Measurements from ENCODE around the gene ANTXRL.
"Not testable (repeated sequence)": the region's sequence is repeated elsewhere in the genome, so short reads cannot be mapped to it uniquely, and the experiment has no call there.

The ANTXRL gene

GRCh38 chr10:46377022-46377421, 90.2 kb downstream of the ANTXRL start:
- H3K4me1 ChIP-seq (ENCODE audit: control insufficient read depth, insufficient read depth, low read length, unreplicated experiment); H3K4me3 ChIP-seq (ENCODE audit: low read depth, low read length); H3K27ac ChIP-seq (ENCODE audit: low read depth, low read length); H3K79me2 ChIP-seq (ENCODE audit: control insufficient read depth, insufficient read depth, low read length, unreplicated experiment); H3K27me3 ChIP-seq (ENCODE audit: insufficient read depth, low read length); H2AFZ ChIP-seq (ENCODE audit: low read length, unreplicated experiment); H3K36me3 ChIP-seq (ENCODE audit: insufficient read depth, low read length): not testable (repeated sequence)

- not testable (repeated sequence) for H3K4me3 ChIP-seq (ENCODE audit: low read depth, low read length); H3K27me3 ChIP-seq (ENCODE audit: insufficient read depth, low read length); H3K79me2 ChIP-seq (ENCODE audit: control insufficient read depth, insufficient read depth, low read length, unreplicated experiment); H2AFZ ChIP-seq (ENCODE audit: low read length, unreplicated experiment); H3K4me1 ChIP-seq (ENCODE audit: control insufficient read depth, insufficient read depth, low read length, unreplicated experiment); H3K27ac ChIP-seq (ENCODE audit: low read depth, low read length); H3K36me3 ChIP-seq (ENCODE audit: insufficient read depth, low read length)
These were observed 90.9 kb downstream of the ANTXRL start for GRCh38 chr10:46377651-46378050.

- not testable (repeated sequence) for H3K27me3 ChIP-seq (ENCODE audit: insufficient read depth, low read length); H3K4me1 ChIP-seq (ENCODE audit: control insufficient read depth, insufficient read depth, low read length, unreplicated experiment); H2AFZ ChIP-seq (ENCODE audit: low read length, unreplicated experiment); H3K4me3 ChIP-seq (ENCODE audit: low read depth, low read length); H3K36me3 ChIP-seq (ENCODE audit: insufficient read depth, low read length); H3K27ac ChIP-seq (ENCODE audit: low read depth, low read length); H3K79me2 ChIP-seq (ENCODE audit: control insufficient read depth, insufficient read depth, low read length, unreplicated experiment)
These were observed 91.3 kb downstream of the ANTXRL start for GRCh38 chr10:46378108-46378507.

- not testable (repeated sequence) for H3K79me2 ChIP-seq (ENCODE audit: control insufficient read depth, insufficient read depth, low read length, unreplicated experiment); H3K36me3 ChIP-seq (ENCODE audit: insufficient read depth, low read length); H3K27ac ChIP-seq (ENCODE audit: low read depth, low read length); H3K27me3 ChIP-seq (ENCODE audit: insufficient read depth, low read length); H2AFZ ChIP-seq (ENCODE audit: low read length, unreplicated experiment); H3K4me1 ChIP-seq (ENCODE audit: control insufficient read depth, insufficient read depth, low read length, unreplicated experiment); H3K4me3 ChIP-seq (ENCODE audit: low read depth, low read length)
These were observed 92.5 kb downstream of the ANTXRL start for GRCh38 chr10:46379233-46379848.
